Measurements from ENCODE around the gene PRKCA. TPM values are rescaled to one million over a fixed set of nuclear protein-coding genes. Genes with fewer than 3 reads are reported as not detected.
A peak's percentile ranks its signal among the peaks of the same experiment; 100 is the strongest.

Gene PRKCA
- total RNA-seq, 1 experiment from 2014 or later = 29.5 TPM

GRCh38 chr17:66746736-66747135 is 444.3 kb downstream of the PRKCA start:
- ChIA-PET POLR2A (no interaction called here), CTCF (interaction anchor here (1.6 kb wide), 1 partner anchor 19 kb away, joined by 7 read pairs; no protein-coding TSS in a partner anchor)
- Mint-ChIP-seq H3K4me1 (peaks cover 9% of the 10 kb centered on the region), H3K36me3 (no peaks in the 10 kb centered on the region), H3K4me3 (no peak overlapping the region), H3K27ac (peak overlapping the region; percentile 69; the same call in 1 of the 2 replicates), H3K9me3 (no peaks in the 10 kb centered on the region), H3K27me3 (ENCODE audit: low read depth) (no peaks in the 10 kb centered on the region)
- ATAC-seq (no peak), DNase-seq (ENCODE audit: low spot score) (no peak)
- TF ChIP-seq ATF1 (CRISPR knock-in tag; IDR thresholded peaks at IDR 0.05) = no peak
- no peak for TF ChIP-seq FOXJ3 (CRISPR knock-in tag; IDR thresholded peaks at IDR 0.05; ENCODE audit: borderline replicate concordance)
- TF ChIP-seq GRHL2 (CRISPR knock-in tag; IDR thresholded peaks at IDR 0.05; ENCODE audit: insufficient replicate concordance, severe bottlenecking) = no peak
- TF ChIP-seq MYBL2 (CRISPR knock-in tag; IDR thresholded peaks at IDR 0.05) = no peak
- TF ChIP-seq NR1H2 (CRISPR knock-in tag; IDR thresholded peaks at IDR 0.05) = no peak
- no peak for TF ChIP-seq RORB (CRISPR knock-in tag; IDR thresholded peaks at IDR 0.05)
- TF ChIP-seq, protein P1, sequence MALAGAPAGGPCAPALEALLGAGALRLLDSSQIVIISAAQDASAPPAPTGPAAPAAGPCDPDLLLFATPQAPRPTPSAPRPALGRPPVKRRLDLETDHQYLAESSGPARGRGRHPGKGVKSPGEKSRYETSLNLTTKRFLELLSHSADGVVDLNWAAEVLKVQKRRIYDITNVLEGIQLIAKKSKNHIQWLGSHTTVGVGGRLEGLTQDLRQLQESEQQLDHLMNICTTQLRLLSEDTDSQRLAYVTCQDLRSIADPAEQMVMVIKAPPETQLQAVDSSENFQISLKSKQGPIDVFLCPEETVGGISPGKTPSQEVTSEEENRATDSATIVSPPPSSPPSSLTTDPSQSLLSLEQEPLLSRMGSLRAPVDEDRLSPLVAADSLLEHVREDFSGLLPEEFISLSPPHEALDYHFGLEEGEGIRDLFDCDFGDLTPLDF (CRISPR knock-in tag; IDR thresholded peaks at IDR 0.05) = no peak
- TF ChIP-seq, protein P2, sequence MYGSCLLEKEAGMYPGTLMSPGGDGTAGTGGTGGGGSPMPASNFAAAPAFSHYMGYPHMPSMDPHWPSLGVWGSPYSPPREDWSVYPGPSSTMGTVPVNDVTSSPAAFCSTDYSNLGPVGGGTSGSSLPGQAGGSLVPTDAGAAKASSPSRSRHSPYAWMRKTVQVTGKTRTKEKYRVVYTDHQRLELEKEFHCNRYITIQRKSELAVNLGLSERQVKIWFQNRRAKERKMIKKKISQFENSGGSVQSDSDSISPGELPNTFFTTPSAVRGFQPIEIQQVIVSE (CRISPR knock-in tag; IDR thresholded peaks at IDR 0.05; ENCODE audit: borderline replicate concordance) = no peak
- TF ChIP-seq CREM (CRISPR knock-in tag; IDR thresholded peaks at IDR 0.05) = no peak
- no peak for TF ChIP-seq PRDM15 (CRISPR knock-in tag; IDR thresholded peaks at IDR 0.05)
- no peak for TF ChIP-seq SMAD3 (CRISPR knock-in tag; IDR thresholded peaks at IDR 0.05; ENCODE audit: borderline replicate concordance)

DNA sequence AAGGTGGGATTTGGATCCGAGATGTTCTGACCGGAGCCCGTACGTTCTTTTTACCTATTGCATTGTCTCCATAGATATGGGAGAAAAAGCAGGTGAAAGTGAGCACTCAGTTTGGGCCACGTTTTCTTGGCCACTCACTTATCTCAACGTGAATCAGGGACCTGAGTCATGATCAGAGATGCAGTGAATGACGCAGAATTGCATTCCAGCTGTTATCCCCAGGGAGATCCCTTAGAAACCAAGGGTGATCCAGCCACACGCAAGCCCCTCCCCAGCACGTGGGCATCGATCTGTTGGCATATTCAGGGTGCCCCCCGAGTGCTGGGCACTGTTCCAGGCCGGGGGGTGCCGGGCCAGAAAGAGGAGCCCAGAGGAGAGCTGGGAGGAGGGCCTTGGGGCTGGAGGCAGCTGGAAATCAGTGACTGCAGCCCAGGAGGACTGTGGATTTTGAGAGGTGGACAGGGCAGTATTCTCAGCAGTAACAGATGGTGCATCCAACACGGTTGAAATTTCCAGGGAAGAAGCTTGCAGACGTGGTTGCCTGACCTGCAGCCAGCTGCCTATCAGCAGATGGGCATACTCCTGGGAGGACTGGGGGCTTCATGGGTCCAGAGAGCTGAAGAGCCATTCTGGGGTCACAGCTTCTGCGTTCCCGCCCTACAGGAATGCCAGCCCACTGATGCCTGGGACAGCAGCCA is 445.3 kb downstream of the PRKCA start:
- no peak for DNase-seq (ENCODE audit: low spot score)
- no peak overlapping the region for H3K4me3 Mint-ChIP-seq
- no peak for ATAC-seq
- CTCF ChIA-PET = interaction anchor here (1.2 to 1.6 kb wide), 2 partner anchors 10 to 20 kb away, joined by 4 to 7 read pairs; no protein-coding TSS in a partner anchor
- H3K36me3 Mint-ChIP-seq = no peaks in the 10 kb centered on the region
- H3K9me3 Mint-ChIP-seq = no peaks in the 10 kb centered on the region
- peaks cover 9% of the 10 kb centered on the region for H3K4me1 Mint-ChIP-seq
- TF ChIP-seq ATF1 (CRISPR knock-in tag; IDR thresholded peaks at IDR 0.05) = no peak
- no peaks in the 10 kb centered on the region for H3K27me3 Mint-ChIP-seq (ENCODE audit: low read depth)
- POLR2A ChIA-PET = no interaction called here
- H3K27ac Mint-ChIP-seq = no peak overlapping the region

- H3K36me3 Mint-ChIP-seq = no peaks in the 10 kb centered on the region
- ChIA-PET POLR2A (no interaction called here), CTCF (interaction anchor here (0.8 to 1.6 kb wide), 3 partner anchors 11 to 21 kb away, joined by 3 to 7 read pairs (median 4); no protein-coding TSS in a partner anchor)
- ATAC-seq (no peak), DNase-seq (ENCODE audit: low spot score) (no peak)
- no peaks in the 10 kb centered on the region for H3K27me3 Mint-ChIP-seq (ENCODE audit: low read depth)
- no peak overlapping the region for H3K27ac Mint-ChIP-seq
- H3K4me3 Mint-ChIP-seq = no peak overlapping the region
- TF ChIP-seq ZNF416 (CRISPR knock-in tag; IDR thresholded peaks at IDR 0.05) = no peak
- TF ChIP-seq, protein P3, sequence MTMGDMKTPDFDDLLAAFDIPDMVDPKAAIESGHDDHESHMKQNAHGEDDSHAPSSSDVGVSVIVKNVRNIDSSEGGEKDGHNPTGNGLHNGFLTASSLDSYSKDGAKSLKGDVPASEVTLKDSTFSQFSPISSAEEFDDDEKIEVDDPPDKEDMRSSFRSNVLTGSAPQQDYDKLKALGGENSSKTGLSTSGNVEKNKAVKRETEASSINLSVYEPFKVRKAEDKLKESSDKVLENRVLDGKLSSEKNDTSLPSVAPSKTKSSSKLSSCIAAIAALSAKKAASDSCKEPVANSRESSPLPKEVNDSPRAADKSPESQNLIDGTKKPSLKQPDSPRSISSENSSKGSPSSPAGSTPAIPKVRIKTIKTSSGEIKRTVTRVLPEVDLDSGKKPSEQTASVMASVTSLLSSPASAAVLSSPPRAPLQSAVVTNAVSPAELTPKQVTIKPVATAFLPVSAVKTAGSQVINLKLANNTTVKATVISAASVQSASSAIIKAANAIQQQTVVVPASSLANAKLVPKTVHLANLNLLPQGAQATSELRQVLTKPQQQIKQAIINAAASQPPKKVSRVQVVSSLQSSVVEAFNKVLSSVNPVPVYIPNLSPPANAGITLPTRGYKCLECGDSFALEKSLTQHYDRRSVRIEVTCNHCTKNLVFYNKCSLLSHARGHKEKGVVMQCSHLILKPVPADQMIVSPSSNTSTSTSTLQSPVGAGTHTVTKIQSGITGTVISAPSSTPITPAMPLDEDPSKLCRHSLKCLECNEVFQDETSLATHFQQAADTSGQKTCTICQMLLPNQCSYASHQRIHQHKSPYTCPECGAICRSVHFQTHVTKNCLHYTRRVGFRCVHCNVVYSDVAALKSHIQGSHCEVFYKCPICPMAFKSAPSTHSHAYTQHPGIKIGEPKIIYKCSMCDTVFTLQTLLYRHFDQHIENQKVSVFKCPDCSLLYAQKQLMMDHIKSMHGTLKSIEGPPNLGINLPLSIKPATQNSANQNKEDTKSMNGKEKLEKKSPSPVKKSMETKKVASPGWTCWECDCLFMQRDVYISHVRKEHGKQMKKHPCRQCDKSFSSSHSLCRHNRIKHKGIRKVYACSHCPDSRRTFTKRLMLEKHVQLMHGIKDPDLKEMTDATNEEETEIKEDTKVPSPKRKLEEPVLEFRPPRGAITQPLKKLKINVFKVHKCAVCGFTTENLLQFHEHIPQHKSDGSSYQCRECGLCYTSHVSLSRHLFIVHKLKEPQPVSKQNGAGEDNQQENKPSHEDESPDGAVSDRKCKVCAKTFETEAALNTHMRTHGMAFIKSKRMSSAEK (CRISPR knock-in tag; IDR thresholded peaks at IDR 0.05; ENCODE audit: borderline replicate concordance) = no peak
- no peak for TF ChIP-seq USF1 (CRISPR knock-in tag; IDR thresholded peaks at IDR 0.05)
- TF ChIP-seq CREM (CRISPR knock-in tag; IDR thresholded peaks at IDR 0.05) = no peak
- no peak for TF ChIP-seq TEAD4 (CRISPR knock-in tag; IDR thresholded peaks at IDR 0.05)
- no peaks in the 10 kb centered on the region for H3K9me3 Mint-ChIP-seq
- H3K4me1 Mint-ChIP-seq = peaks cover 14% of the 10 kb centered on the region
Observed at GRCh38 chr17:66748578-66748977, 446.2 kb downstream of the PRKCA start.

Measured in WTC11 (cell line).